SK-N-SH (cell line): ENCODE results near the gene MAS1L. TPM values are rescaled to one million over a fixed set of nuclear protein-coding genes. Genes with fewer than 3 reads are reported as not detected.

Experiments
- CTCF ChIA-PET: fragments of 300-600, 350-600 bp; formaldehyde crosslinking; extraction: SDS; loops from one replicate; lab custom pipeline; 2021; lab: Yijun Ruan, JAX
- POLR2A ChIA-PET: fragments of 350-600 bp; sonication (Branson Sonifier 250); formaldehyde crosslinking; extraction: SDS; loops from one replicate; lab custom pipeline; 2020; ENCODE audit warnings: antibody characterized with exemption, inconsistent platforms; lab: Yijun Ruan, JAX
- DNase-seq: peaks from one replicate; pipeline ENCODE4 v3.0.0; 2012
- H2AFZ ChIP-seq: fragments of 200-600 bp; sonication (generic); 2 replicates; pipeline ENCODE4 v1.8.1; 2016; ENCODE audit warnings: antibody characterized with exemption, mild to moderate bottlenecking, low read depth
- H3F3A ChIP-seq: fragments of 200-600 bp; sonication (generic); replicated peaks from 2 replicates; pipeline ENCODE3; 2016; ENCODE audit warnings: antibody characterized with exemption, mild to moderate bottlenecking; ENCODE audit not compliant: insufficient read depth
- H3K27ac ChIP-seq, 2 experiments: fragments of 200-500 bp in 1 of 2; fragments of 200-600 bp in 1 of 2; sonication (Bioruptor generic) in 1 of 2; sonication (generic), shearing (Covaris generic) in 1 of 2; 2 replicates each; pipeline versions ENCODE4 v1.5.1 to v1.6.1; 2014 to 2016; ENCODE audit warnings: low read depth in 2 of 2, inconsistent platforms in 1 of 2, low read length in 1 of 2, mild to moderate bottlenecking in 1 of 2, mixed read lengths in 1 of 2
- H3K27me3 ChIP-seq: fragments of 200-600 bp; sonication (generic), shearing (Covaris generic); 2 replicates; pipeline ENCODE4 v1.6.1; 2016; ENCODE audit warnings: mixed run types; ENCODE audit not compliant: insufficient read depth
- H3K36me3 ChIP-seq, 2 experiments: fragments of 200-500 bp in 1 of 2; fragments of 200-600 bp in 1 of 2; sonication (Bioruptor generic) in 1 of 2; sonication (generic) in 1 of 2; replicated peaks in 1 of 2; 2 replicates each; pipeline versions ENCODE3 to v1.5.1; 2014 to 2016; ENCODE audit warnings: low read length in 1 of 2, mild to moderate bottlenecking in 1 of 2; ENCODE audit not compliant: insufficient read depth in 2 of 2, control insufficient read depth in 1 of 2
- H3K4me1 ChIP-seq, 2 experiments: fragments of 200-500 bp in 1 of 2; fragments of 200-600 bp in 1 of 2; sonication (Bioruptor generic) in 1 of 2; sonication (generic), shearing (Covaris generic) in 1 of 2; 2 replicates each; pipeline versions ENCODE4 v1.5.1 to v1.6.1; 2014 to 2016; ENCODE audit warnings: low read depth in 1 of 2, low read length in 1 of 2, mixed run types in 1 of 2; ENCODE audit not compliant: insufficient read depth in 2 of 2, control insufficient read depth in 1 of 2
- H3K4me2 ChIP-seq: fragments of 200-600 bp; sonication (generic), shearing (Covaris generic); 2 replicates; pipeline ENCODE4 v1.6.1; 2017; ENCODE audit warnings: mixed run types
- H3K4me3 ChIP-seq, 2 experiments: fragments of 200-500 bp in 1 of 2; fragments of 200-600 bp in 1 of 2; sonication (Bioruptor generic) in 1 of 2; sonication (generic), shearing (Covaris generic) in 1 of 2; 2 replicates each; pipeline versions ENCODE4 v1.5.1 to v1.8.1; 2014 to 2016; ENCODE audit warnings: low read depth in 2 of 2, inconsistent platforms in 1 of 2, low read length in 1 of 2, mild to moderate bottlenecking in 1 of 2, mixed read lengths in 1 of 2, moderate library complexity in 1 of 2
- H3K79me2 ChIP-seq: fragments of 200-600 bp; sonication (generic); 2 replicates; pipeline ENCODE4 v1.8.1; 2017; ENCODE audit warnings: mild to moderate bottlenecking; ENCODE audit not compliant: insufficient read depth
- H3K9ac ChIP-seq: fragments of 200-600 bp; sonication (generic); 2 replicates; pipeline ENCODE4 v1.6.1; 2017; ENCODE audit warnings: mixed run types
- H3K9me2 ChIP-seq: fragments of 200-600 bp; sonication (generic); 2 replicates; pipeline ENCODE4 v1.6.1; 2017; ENCODE audit warnings: mixed run types
- H3K9me3 ChIP-seq: fragments of 200-600 bp; sonication (generic); 2 replicates; pipeline ENCODE4 v1.6.1; 2017; ENCODE audit warnings: mixed run types, mild to moderate bottlenecking, moderate library complexity
- H4K20me1 ChIP-seq: fragments of 200-600 bp; sonication (generic); 2 replicates; pipeline ENCODE4 v1.6.1; 2017; ENCODE audit warnings: mild to moderate bottlenecking, mixed run types; ENCODE audit not compliant: insufficient read depth
- CTCF ChIP-seq: fragments of 200-600 bp; sonication (generic); IDR thresholded peaks from 2 replicates; pipeline ENCODE4 v1.6.1; 2017; ENCODE audit warnings: antibody characterized with exemption, mild to moderate bottlenecking, moderate library complexity
- ELF1 ChIP-seq: IDR thresholded peaks from 2 replicates; pipeline ENCODE4 v1.4.0; 2012
- FOSL2 ChIP-seq: IDR thresholded peaks from 2 replicates; pipeline ENCODE4 v1.4.0; 2012; ENCODE audit warnings: low read depth, mild to moderate bottlenecking, moderate library complexity, borderline replicate concordance
- FOXJ3 ChIP-seq: sonication (generic); formaldehyde crosslinking; IDR thresholded peaks from 2 replicates; pipeline ENCODE4 v1.5.1; 2020; ENCODE audit warnings: mild to moderate bottlenecking, missing genetic modification reagents
- GABPA ChIP-seq: IDR thresholded peaks from 2 replicates; pipeline ENCODE4 v1.4.0; 2012; ENCODE audit warnings: low read depth, mild to moderate bottlenecking
- IRF3 ChIP-seq: fragments of 150-350 bp; IDR thresholded peaks from 2 replicates; pipeline ENCODE4 v1.6.1; 2016; ENCODE audit warnings: mild to moderate bottlenecking, low read depth, low read length
- JUND ChIP-seq: IDR thresholded peaks from 2 replicates; pipeline ENCODE4 v1.4.0; 2012
- MXI1 ChIP-seq: IDR thresholded peaks from 2 replicates; pipeline ENCODE4 v1.6.1; 2012; ENCODE audit warnings: mild to moderate bottlenecking, low read depth, low read length, improper control_type of control experiment
- NFIC ChIP-seq: IDR thresholded peaks from 2 replicates; pipeline ENCODE4 v1.4.0; 2012; ENCODE audit warnings: borderline replicate concordance
- POLR2AphosphoS5 ChIP-seq: IDR thresholded peaks from 2 replicates; pipeline ENCODE4 v1.6.1; 2012; ENCODE audit warnings: low read depth, low read length
- RAD21 ChIP-seq: IDR thresholded peaks from 2 replicates; pipeline ENCODE4 v1.6.1; 2012; ENCODE audit warnings: mild to moderate bottlenecking, low read length
- REST ChIP-seq: IDR thresholded peaks from 2 replicates; pipeline ENCODE4 v1.6.1; 2012; ENCODE audit warnings: mild to moderate bottlenecking, low read depth, low read length, moderate library complexity
- RFX5 ChIP-seq: IDR thresholded peaks from 2 replicates; pipeline ENCODE4 v1.6.1; 2012; ENCODE audit warnings: mild to moderate bottlenecking, improper control_type of control experiment, low read length
- RXRA ChIP-seq: IDR thresholded peaks from 2 replicates; pipeline ENCODE4 v1.4.0; 2012; ENCODE audit warnings: low read depth, mild to moderate bottlenecking, borderline replicate concordance
- SIN3A ChIP-seq: IDR thresholded peaks from 2 replicates; pipeline ENCODE4 v1.6.1; 2012; ENCODE audit warnings: low read depth, mild to moderate bottlenecking, low read length, moderate library complexity, borderline replicate concordance
- TEAD4 ChIP-seq: IDR thresholded peaks from 2 replicates; pipeline ENCODE4 v1.4.0; 2012; ENCODE audit warnings: mild to moderate bottlenecking, borderline replicate concordance; ENCODE audit not compliant: insufficient read depth
- WGBS: methylation state at CpG from one replicate; pipeline ENCODE4 v1.1.6; 2017; ENCODE audit warnings: low lambda C conversion rate; 5-methylcytosine and 5-hydroxymethylcytosine counted together
- polyA plus RNA-seq, 3 experiments: library from polyadenylated mRNA; depleted of rRNA; stranded (reverse); fragments of >200 nt; gene quantifications; 2 replicates each; pipeline ENCODE4 v1.2.3, GENCODE V29; 2012
- TF ChIP-seq, protein P1 (sequence below): IDR thresholded peaks from 2 replicates; pipeline ENCODE4 v1.4.0; 2012; ENCODE audit warnings: low read depth, borderline replicate concordance
- TF ChIP-seq, protein P2 (sequence below): IDR thresholded peaks from 2 replicates; pipeline ENCODE4 v1.4.0; 2012; ENCODE audit warnings: low read depth

The MAS1L gene
- polyA plus RNA-seq, 1 of the 3 experiments (the other 2 are of a cell fraction): not detected

DNA sequence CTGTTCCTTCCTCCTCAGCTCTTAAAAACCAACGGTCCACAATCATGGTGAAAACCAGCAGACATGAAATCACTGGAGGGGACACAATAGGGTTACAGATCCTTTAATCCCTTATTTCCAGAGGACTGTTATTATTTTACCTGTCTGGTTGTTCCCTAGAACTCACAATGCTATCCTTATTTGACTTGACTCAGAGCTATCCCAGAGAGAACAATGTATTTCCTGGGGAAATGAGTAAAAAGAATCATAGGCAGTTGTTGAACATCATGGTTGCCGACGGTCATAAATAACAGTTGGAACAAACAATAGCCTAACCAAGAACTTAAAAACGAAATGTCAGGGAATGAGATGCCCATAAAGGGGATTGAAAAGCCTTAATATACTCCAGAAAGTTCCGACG lies 21.5 kb downstream of the MAS1L start:
- Histone ChIP-seq H3K9me2 (no peaks in the 10 kb centered on the region), H2AFZ (no peak overlapping the region), H3K4me3 (no peak overlapping the region), H3K36me3 (no peaks in the 10 kb centered on the region), H3K4me1 (peaks cover 0 to 5% of the 10 kb centered on the region in 2 experiments; a peak in 1 of 4 replicates), H3K27me3 (peaks cover 6% of the 10 kb centered on the region; the same call in 1 of the 2 replicates), H4K20me1 (no peaks in the 10 kb centered on the region), H3K27ac (peak overlapping the region in 1 of 2 experiments; percentile 48; a peak in 1 of 4 replicates), H3F3A (peaks cover 4% of the 10 kb centered on the region), H3K9ac (no peak overlapping the region), H3K4me2 (peak overlapping the region; percentile 17; the same call in 1 of the 2 replicates), H3K9me3 (no peaks in the 10 kb centered on the region), H3K79me2 (no peaks in the 10 kb centered on the region)
- ChIA-PET CTCF (interaction anchor here (0.6 kb wide), 1 partner anchor 697 kb away, joined by 4 read pairs; no protein-coding TSS in a partner anchor), POLR2A (no interaction called here)
- TF ChIP-seq RFX5 (no peak), SIN3A (no peak)
- 5% methylated on average over 6 of the region's 6 CpGs for WGBS
- no peak for DNase-seq

- H2AFZ ChIP-seq: no peak overlapping the region
- CTCF ChIA-PET: no interaction called here
- no peak for DNase-seq
- peaks cover 0 to 5% of the 10 kb centered on the region in 2 experiments; a peak in 1 of 4 replicates for H3K4me1 ChIP-seq
- peaks cover 8% of the 10 kb centered on the region; the same call in 1 of the 2 replicates for H3K27me3 ChIP-seq
- no peaks in the 10 kb centered on the region for H3K79me2 ChIP-seq
- WGBS: 2% methylated on average over 2 of the region's 2 CpGs
- peak overlapping the region; percentile 17; the same call in 1 of the 2 replicates for H3K4me2 ChIP-seq
- H3K9ac ChIP-seq: no peak overlapping the region
- H3F3A ChIP-seq: peaks cover 4% of the 10 kb centered on the region
- H3K9me3 ChIP-seq: no peaks in the 10 kb centered on the region
- no peaks in the 10 kb centered on the region for H3K36me3 ChIP-seq
- H3K9me2 ChIP-seq: no peaks in the 10 kb centered on the region
- H3K4me3 ChIP-seq: no peak overlapping the region
- peak overlapping the region in 1 of 2 experiments; percentile 48; a peak in 1 of 4 replicates for H3K27ac ChIP-seq
- POLR2A ChIA-PET: no interaction called here
- TF ChIP-seq FOXJ3 (CRISPR knock-in tag) (no peak), POLR2AphosphoS5 (no peak), RAD21 (no peak), JUND (no peak), NFIC (no peak), TEAD4 (no peak), RXRA (no peak), IRF3 (no peak), ELF1 (no peak), SIN3A (no peak), REST (no peak), GABPA (no peak), MXI1 (no peak), CTCF (no peak), FOSL2 (no peak), RFX5 (no peak)
- TF ChIP-seq, protein P1, sequence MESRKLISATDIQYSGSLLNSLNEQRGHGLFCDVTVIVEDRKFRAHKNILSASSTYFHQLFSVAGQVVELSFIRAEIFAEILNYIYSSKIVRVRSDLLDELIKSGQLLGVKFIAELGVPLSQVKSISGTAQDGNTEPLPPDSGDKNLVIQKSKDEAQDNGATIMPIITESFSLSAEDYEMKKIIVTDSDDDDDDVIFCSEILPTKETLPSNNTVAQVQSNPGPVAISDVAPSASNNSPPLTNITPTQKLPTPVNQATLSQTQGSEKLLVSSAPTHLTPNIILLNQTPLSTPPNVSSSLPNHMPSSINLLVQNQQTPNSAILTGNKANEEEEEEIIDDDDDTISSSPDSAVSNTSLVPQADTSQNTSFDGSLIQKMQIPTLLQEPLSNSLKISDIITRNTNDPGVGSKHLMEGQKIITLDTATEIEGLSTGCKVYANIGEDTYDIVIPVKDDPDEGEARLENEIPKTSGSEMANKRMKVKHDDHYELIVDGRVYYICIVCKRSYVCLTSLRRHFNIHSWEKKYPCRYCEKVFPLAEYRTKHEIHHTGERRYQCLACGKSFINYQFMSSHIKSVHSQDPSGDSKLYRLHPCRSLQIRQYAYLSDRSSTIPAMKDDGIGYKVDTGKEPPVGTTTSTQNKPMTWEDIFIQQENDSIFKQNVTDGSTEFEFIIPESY: no peak
- TF ChIP-seq, protein P2, sequence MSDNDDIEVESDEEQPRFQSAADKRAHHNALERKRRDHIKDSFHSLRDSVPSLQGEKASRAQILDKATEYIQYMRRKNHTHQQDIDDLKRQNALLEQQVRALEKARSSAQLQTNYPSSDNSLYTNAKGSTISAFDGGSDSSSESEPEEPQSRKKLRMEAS: no peak
- H4K20me1 ChIP-seq: no peaks in the 10 kb centered on the region
Observed at GRCh38 chr6:29465801-29466200, 22.0 kb downstream of the MAS1L start.
